ENCODE data around the gene COX5B. TPM values are rescaled to one million over a fixed set of nuclear protein-coding genes. Genes with fewer than 3 reads are reported as not detected.
"Not testable (repeated sequence)": the region's sequence is repeated elsewhere in the genome, so short reads cannot be mapped to it uniquely, and the experiment has no call there.

COX5B gene
- total RNA-seq, 5 donors from 2014 or later (not counting 1 experiment from before 2014, with no cell fraction given): 108 to 142 (median 119) TPM

- H3K4me3 Mint-ChIP-seq: peak overlapping the region; percentile 87 to 95 (median 90)
- ChIA-PET CTCF (interaction anchor here in 1 of 2 donors (1.1 to 4.2 kb wide), 7 partner anchors 15 to 74 kb away, joined by 3 to 38 read pairs (median 10); partner anchors contain the start of gene COX5B), POLR2A (interaction anchor here in 1 of 2 donors (1.0 to 4.2 kb wide), 2 partner anchors 16 to 18 kb away, joined by 3 to 45 read pairs; partner anchors contain the start of gene COX5B)
- H3K4me3 ChIP-seq (ENCODE audit: control insufficient read depth in 1 of 2, extremely low read depth in 1 of 2, low read length in 1 of 2): peak overlapping the region; percentile 66 to 92
- no peaks in the 10 kb centered on the region for H3K27me3 Mint-ChIP-seq
- H3K4me1 Mint-ChIP-seq: peaks cover 31 to 35% (median 32%) of the 10 kb centered on the region in 3 donors
- H3K36me3 Mint-ChIP-seq: peaks cover 5% of the 10 kb centered on the region
- WGBS (ENCODE audit: insufficient coverage): 4% methylated on average over 17 of the region's 21 CpGs
- DNase-seq: peak in 1 of 35 experiments; percentile 10
- peaks cover 7 to 12% of the 10 kb centered on the region in 2 donors for H3K36me3 ChIP-seq (ENCODE audit: control insufficient read depth in 2 of 2, extremely low read depth in 1 of 2, insufficient read depth in 1 of 2, low read length in 1 of 2)
- H3K4me1 ChIP-seq (ENCODE audit: control insufficient read depth in 1 of 2, extremely low read depth in 1 of 2, insufficient read depth in 2 of 2, low read length in 2 of 2): peaks cover 6 to 39% of the 10 kb centered on the region in 2 experiments
- H3K27ac ChIP-seq (ENCODE audit: low read length): peak overlapping the region; percentile 96
- H3K9me3 Mint-ChIP-seq: no peaks in the 10 kb centered on the region
- H3K27me3 ChIP-seq (replicated peaks in 1 of 2; ENCODE audit: control insufficient read depth in 2 of 2, extremely low read depth in 1 of 2, insufficient read depth in 2 of 2, low read length in 1 of 2): no peaks in the 10 kb centered on the region
- H3K9me3 ChIP-seq: no peaks in the 10 kb centered on the region
- peak overlapping the region; percentile 90 to 98 for H3K27ac Mint-ChIP-seq
- ATAC-seq (replicated peaks in 1 of 4): no peak
These were observed 18.7 kb downstream of the COX5B start for GRCh38 chr2:97664636-97664970.

GRCh38 chr2:97669448-97669847 is 23.6 kb downstream of the COX5B start, which contains the start of gene C2orf92:
TSS of gene C2orf92 (plus strand) at chr2:97669713. CDS start at chr2:97669789, 76 bp downstream.
- Histone ChIP-seq H3K4me3 (ENCODE audit: control insufficient read depth in 1 of 2, extremely low read depth in 1 of 2, low read length in 1 of 2) (no peak within 1 kb of the TSS), H3K27ac (ENCODE audit: low read length) (no peak within 1 kb of the TSS), H3K9me3 (no peaks in the 10 kb centered on the region), H3K27me3 (replicated peaks in 1 of 2; ENCODE audit: control insufficient read depth in 2 of 2, extremely low read depth in 1 of 2, insufficient read depth in 2 of 2, low read length in 1 of 2) (peaks cover 0 to 3% of the 10 kb centered on the region in 2 experiments), H3K36me3 (ENCODE audit: control insufficient read depth in 2 of 2, extremely low read depth in 1 of 2, insufficient read depth in 1 of 2, low read length in 1 of 2) (no peaks in the 10 kb centered on the region), H3K4me1 (ENCODE audit: control insufficient read depth in 1 of 2, extremely low read depth in 1 of 2, insufficient read depth in 2 of 2, low read length in 2 of 2) (peaks cover 0 to 6% of the 10 kb centered on the region in 2 experiments)
- 97% methylated on average over 4 of the region's 6 CpGs for WGBS (ENCODE audit: insufficient coverage)
- H3K36me3 Mint-ChIP-seq: no peaks in the 10 kb centered on the region
- H3K27ac Mint-ChIP-seq: no peak within 1 kb of the TSS
- ATAC-seq (replicated peaks in 1 of 4) (no peak), DNase-seq (no peak)
- ChIA-PET POLR2A (interaction anchor here in 1 of 2 donors (0.5 kb wide), 1 partner anchor 135 kb away, joined by 4 read pairs; no protein-coding TSS in a partner anchor), CTCF (no interaction called here)
- H3K9me3 Mint-ChIP-seq: no peaks in the 10 kb centered on the region
- H3K27me3 Mint-ChIP-seq: no peaks in the 10 kb centered on the region
- peaks cover 0 to 9% (median 7%) of the 10 kb centered on the region in 3 donors for H3K4me1 Mint-ChIP-seq
- H3K4me3 Mint-ChIP-seq: no peak within 1 kb of the TSS

- WGBS (ENCODE audit: insufficient coverage): no CpG with 5 or more reads among the region's 1 CpG
- no peaks in the 10 kb centered on the region for H3K27me3 Mint-ChIP-seq
- H3K36me3 ChIP-seq (ENCODE audit: control insufficient read depth in 2 of 2, extremely low read depth in 1 of 2, insufficient read depth in 1 of 2, low read length in 1 of 2): no peaks in the 10 kb centered on the region
- no peak overlapping the region for H3K4me3 Mint-ChIP-seq
- H3K4me1 ChIP-seq (ENCODE audit: control insufficient read depth in 1 of 2, extremely low read depth in 1 of 2, insufficient read depth in 2 of 2, low read length in 2 of 2): no peaks in the 10 kb centered on the region
- DNase-seq (no peak), ATAC-seq (replicated peaks in 1 of 4) (no peak)
- no peak overlapping the region for H3K4me3 ChIP-seq (ENCODE audit: control insufficient read depth in 1 of 2, extremely low read depth in 1 of 2, low read length in 1 of 2)
- H3K27me3 ChIP-seq (replicated peaks in 1 of 2; ENCODE audit: control insufficient read depth in 2 of 2, extremely low read depth in 1 of 2, insufficient read depth in 2 of 2, low read length in 1 of 2): peaks cover 0 to 3% of the 10 kb centered on the region in 2 experiments
- peaks cover 0 to under 1% (median 0%) of the 10 kb centered on the region in 3 donors for H3K4me1 Mint-ChIP-seq
- ChIA-PET CTCF (interaction anchor here in 1 of 2 donors (0.7 kb wide), 1 partner anchor 78 kb away, joined by 3 read pairs; no protein-coding TSS in a partner anchor), POLR2A (no interaction called here)
- no peak overlapping the region for H3K27ac Mint-ChIP-seq
- no peak overlapping the region for H3K27ac ChIP-seq (ENCODE audit: low read length)
- H3K9me3 Mint-ChIP-seq: no peaks in the 10 kb centered on the region
- H3K9me3 ChIP-seq: no peaks in the 10 kb centered on the region
- no peaks in the 10 kb centered on the region for H3K36me3 Mint-ChIP-seq
These were observed 24.6 kb downstream of the COX5B start for GRCh38 chr2:97670471-97670870.

- no peaks in the 10 kb centered on the region for H3K36me3 ChIP-seq (ENCODE audit: control insufficient read depth in 2 of 2, extremely low read depth in 1 of 2, insufficient read depth in 1 of 2, low read length in 1 of 2)
- H3K4me1 ChIP-seq (ENCODE audit: control insufficient read depth in 1 of 2, extremely low read depth in 1 of 2, insufficient read depth in 2 of 2, low read length in 2 of 2): no peaks in the 10 kb centered on the region
- DNase-seq (no peak), ATAC-seq (replicated peaks in 1 of 4) (no peak)
- no peak overlapping the region for H3K27ac ChIP-seq (ENCODE audit: low read length)
- WGBS (ENCODE audit: insufficient coverage): 92% methylated on average over 5 of the region's 7 CpGs
- Mint-ChIP-seq H3K4me1 (no peaks in the 10 kb centered on the region), H3K4me3 (no peak overlapping the region), H3K27me3 (no peaks in the 10 kb centered on the region), H3K9me3 (no peaks in the 10 kb centered on the region), H3K36me3 (no peaks in the 10 kb centered on the region), H3K27ac (no peak overlapping the region)
- ChIA-PET POLR2A (no interaction called here), CTCF (no interaction called here)
- H3K27me3 ChIP-seq (replicated peaks in 1 of 2; ENCODE audit: control insufficient read depth in 2 of 2, extremely low read depth in 1 of 2, insufficient read depth in 2 of 2, low read length in 1 of 2): peaks cover 0 to 3% of the 10 kb centered on the region in 2 experiments
- H3K9me3 ChIP-seq: no peaks in the 10 kb centered on the region
- no peak overlapping the region for H3K4me3 ChIP-seq (ENCODE audit: control insufficient read depth in 1 of 2, extremely low read depth in 1 of 2, low read length in 1 of 2)
These were observed 25.7 kb downstream of the COX5B start for GRCh38 chr2:97671526-97671925.

- H3K36me3 Mint-ChIP-seq; H3K27ac ChIP-seq (ENCODE audit: low read length); H3K27me3 ChIP-seq (replicated peaks in 1 of 2; ENCODE audit: control insufficient read depth in 2 of 2, extremely low read depth in 1 of 2, insufficient read depth in 2 of 2, low read length in 1 of 2); POLR2A ChIA-PET; ATAC-seq (replicated peaks in 1 of 4); H3K27me3 Mint-ChIP-seq; H3K4me1 ChIP-seq (ENCODE audit: control insufficient read depth in 1 of 2, extremely low read depth in 1 of 2, insufficient read depth in 2 of 2, low read length in 2 of 2); H3K4me3 Mint-ChIP-seq; CTCF ChIA-PET; H3K36me3 ChIP-seq (ENCODE audit: control insufficient read depth in 2 of 2, extremely low read depth in 1 of 2, insufficient read depth in 1 of 2, low read length in 1 of 2); H3K27ac Mint-ChIP-seq; DNase-seq; H3K4me3 ChIP-seq (ENCODE audit: control insufficient read depth in 1 of 2, extremely low read depth in 1 of 2, low read length in 1 of 2); H3K9me3 ChIP-seq; H3K9me3 Mint-ChIP-seq; H3K4me1 Mint-ChIP-seq: not testable (repeated sequence)
- 79% methylated on average over 3 of the region's 6 CpGs for WGBS (ENCODE audit: insufficient coverage)
These were observed 26.8 kb downstream of the COX5B start for GRCh38 chr2:97672606-97673140.

- H3K27me3 Mint-ChIP-seq: no peaks in the 10 kb centered on the region
- Histone ChIP-seq H3K27me3 (replicated peaks in 1 of 2; ENCODE audit: control insufficient read depth in 2 of 2, extremely low read depth in 1 of 2, insufficient read depth in 2 of 2, low read length in 1 of 2) (peaks cover 0 to 3% of the 10 kb centered on the region in 2 experiments), H3K9me3 (no peaks in the 10 kb centered on the region), H3K4me3 (ENCODE audit: control insufficient read depth in 1 of 2, extremely low read depth in 1 of 2, low read length in 1 of 2) (no peak overlapping the region), H3K4me1 (ENCODE audit: control insufficient read depth in 1 of 2, extremely low read depth in 1 of 2, insufficient read depth in 2 of 2, low read length in 2 of 2) (no peaks in the 10 kb centered on the region), H3K36me3 (ENCODE audit: control insufficient read depth in 2 of 2, extremely low read depth in 1 of 2, insufficient read depth in 1 of 2, low read length in 1 of 2) (no peaks in the 10 kb centered on the region), H3K27ac (ENCODE audit: low read length) (no peak overlapping the region)
- no peaks in the 10 kb centered on the region for H3K9me3 Mint-ChIP-seq
- no peaks in the 10 kb centered on the region for H3K4me1 Mint-ChIP-seq
- H3K27ac Mint-ChIP-seq: no peak overlapping the region
- ATAC-seq (replicated peaks in 1 of 4) (no peak), DNase-seq (no peak)
- ChIA-PET POLR2A (no interaction called here), CTCF (no interaction called here)
- 62% methylated on average over 2 of the region's 9 CpGs for WGBS (ENCODE audit: insufficient coverage)
- peaks cover 2% of the 10 kb centered on the region for H3K36me3 Mint-ChIP-seq
- H3K4me3 Mint-ChIP-seq: no peak overlapping the region
These were observed 27.5 kb downstream of the COX5B start for GRCh38 chr2:97673182-97673914.
